Naive thymus-derived CD8-positive, alpha-beta T cell (primary cell): ENCODE measurements around the gene DVL2. TPM values are rescaled to one million over a fixed set of nuclear protein-coding genes. Genes with fewer than 3 reads are reported as not detected.

Experiments
- ATAC-seq, 2 donors: fragments of 150-1000 bp; cut with Tn5 transposase in 1 of 2; sonication (Bioruptor Pico), chemical (Tn5 transposase) in 1 of 2; 1 replicate in 1 of 2; 2 replicates in 1 of 2; pipeline ENCODE4 v1.10.0; 2021; ENCODE audit warnings: mild to moderate bottlenecking in 2 of 2, moderate library complexity in 2 of 2
- POLR2A ChIA-PET: fragments of 350-600 bp; sonication (Branson Sonifier 250); formaldehyde crosslinking; loops from one replicate; lab custom pipeline; 2021; ENCODE audit warnings: antibody characterized with exemption; lab: Charles Lee
- DNase-seq, 10 donors: peaks; one replicate each; pipeline versions ENCODE4 v3.0.0 to v3.0.0-alpha.2; 2020 to 2022
- H3K27ac Mint-ChIP-seq, 10 donors: one replicate each; pipeline ENCODE4 v1.8.0; 2020 to 2022; ENCODE audit warnings: mild to moderate bottlenecking in 10 of 10, mixed read lengths in 10 of 10, moderate library complexity in 4 of 10, inconsistent platforms in 1 of 10
- H3K27me3 Mint-ChIP-seq, 5 donors: one replicate each; pipeline ENCODE4 v1.8.0; 2021 to 2022; ENCODE audit warnings: mixed read lengths in 5 of 5
- H3K36me3 Mint-ChIP-seq, 3 donors: one replicate each; pipeline ENCODE4 v1.8.0; 2020 to 2022; ENCODE audit warnings: mixed read lengths in 3 of 3, mild to moderate bottlenecking in 2 of 3, inconsistent platforms in 1 of 3
- H3K4me1 Mint-ChIP-seq, 4 donors: one replicate each; pipeline ENCODE4 v1.8.0; 2021 to 2022; ENCODE audit warnings: mixed read lengths in 4 of 4
- H3K4me3 Mint-ChIP-seq, 10 donors: one replicate each; pipeline ENCODE4 v1.8.0; 2020 to 2022; ENCODE audit warnings: mild to moderate bottlenecking in 10 of 10, mixed read lengths in 10 of 10, moderate library complexity in 6 of 10, inconsistent platforms in 1 of 10
- H3K9me3 Mint-ChIP-seq, 9 donors: one replicate each; pipeline ENCODE4 v1.8.0; 2020 to 2022; ENCODE audit warnings: mixed read lengths in 9 of 9, mild to moderate bottlenecking in 3 of 9, inconsistent platforms in 1 of 9, moderate library complexity in 1 of 9
- polyA plus RNA-seq, 3 donors: library from polyadenylated mRNA; unstranded; fragments of 300-500 nt; fragmentation: Illumina TruSeq; gene quantifications; one replicate each; pipeline ENCODE4 v1.2.3, GENCODE V29; 2021
- total RNA-seq, 8 experiments: library from RNA in 2 of 8; stranded (reverse) in 2 of 8; gene quantifications; one replicate each; pipeline ENCODE4 v1.2.3 and lab custom pipeline; 2021 to 2026

Gene DVL2
- total and polyA plus RNA-seq, 5 experiments from 2014 or later = 19.3 to 81.5 (median 26.5) TPM

- Mint-ChIP-seq H3K4me3 (peak overlapping the region; percentile 40 to 94 (median 72)), H3K36me3 (no peaks in the 10 kb centered on the region)
- POLR2A ChIA-PET = interaction anchor here (3.3 to 14.0 kb wide), 2 partner anchors 12 to 20 kb away, joined by 20 to 371 read pairs; partner anchors contain the start of genes DVL2, GABARAP and PHF23
Observed at GRCh38 chr17:7216242-7217112, 17.8 kb downstream of the DVL2 start.

GRCh38 chr17:7215652-7216180 lies 18.6 kb downstream of the DVL2 start:
- ATAC-seq = no peak
- H3K27me3 Mint-ChIP-seq = peaks cover 0 to 2% (median 0%) of the 10 kb centered on the region in 5 donors
- no peaks in the 10 kb centered on the region for H3K9me3 Mint-ChIP-seq
- H3K36me3 Mint-ChIP-seq = no peaks in the 10 kb centered on the region
- peak overlapping the region; percentile 26 to 98 (median 88) for H3K4me3 Mint-ChIP-seq
- POLR2A ChIA-PET = interaction anchor here (1.7 to 14.0 kb wide), 3 partner anchors 11 to 180 kb away, joined by 6 to 371 read pairs (median 20); partner anchors contain the start of genes DVL2, GABARAP, PHF23 and SLC16A13
- peak overlapping the region; percentile 87 to 100 (median 99) for H3K27ac Mint-ChIP-seq
- DNase-seq = peak in 2 of 10 donors; percentile 19 to 65
- H3K4me1 Mint-ChIP-seq = peaks cover 46 to 73% (median 71%) of the 10 kb centered on the region in 4 donors

More at GRCh38 chr17:7216242-7217112, 17.8 kb downstream of the DVL2 start:
- Mint-ChIP-seq H3K9me3 (no peaks in the 10 kb centered on the region), H3K4me1 (peaks cover 51 to 81% (median 78%) of the 10 kb centered on the region in 4 donors), H3K27me3 (peaks cover 0 to 2% (median 0%) of the 10 kb centered on the region in 5 donors), H3K27ac (peak overlapping the region; percentile 49 to 100 (median 96))
- ATAC-seq (no peak), DNase-seq (peak in 1 of 10 donors; percentile 53)

GRCh38 chr17:7215136-7215638 lies 19.1 kb downstream of the DVL2 start:
- DNase-seq (peak in 1 of 10 donors; percentile 65), ATAC-seq (no peak)
- Mint-ChIP-seq H3K9me3 (no peaks in the 10 kb centered on the region), H3K27ac (peak overlapping the region; percentile 95 to 100 (median 99)), H3K27me3 (peaks cover 0 to 2% (median 0%) of the 10 kb centered on the region in 5 donors), H3K4me1 (peaks cover 43 to 68% (median 66%) of the 10 kb centered on the region in 4 donors), H3K36me3 (peaks cover 0 to under 1% (median 0%) of the 10 kb centered on the region in 3 donors), H3K4me3 (peak overlapping the region; percentile 85 to 98 (median 93))
- POLR2A ChIA-PET = interaction anchor here (1.0 to 14.0 kb wide), 7 partner anchors 10 to 264 kb away, joined by 3 to 371 read pairs (median 5); partner anchors contain the start of genes CTDNEP1, DVL2, ELP5 and GABARAP

GRCh38 chr17:7214300-7215135 lies 19.8 kb downstream of the DVL2 start:
- DNase-seq (peak; percentile 97 to 99 (median 99)), ATAC-seq (peak; percentile 74 to 78)
- H3K36me3 Mint-ChIP-seq = peaks cover 0 to 2% (median 0%) of the 10 kb centered on the region in 3 donors
- POLR2A ChIA-PET = interaction anchor here (0.7 to 14.0 kb wide), 9 partner anchors 10 to 472 kb away, joined by 3 to 371 read pairs (median 4); partner anchors contain the start of genes CTDNEP1, DVL2, ELP5 and GABARAP
- H3K4me3 Mint-ChIP-seq = peak overlapping the region; percentile 85 to 98 (median 93)
- H3K27ac Mint-ChIP-seq = peak overlapping the region; percentile 95 to 100 (median 99)
- H3K27me3 Mint-ChIP-seq = peaks cover 0 to 2% (median 0%) of the 10 kb centered on the region in 5 donors
- no peaks in the 10 kb centered on the region for H3K9me3 Mint-ChIP-seq
- H3K4me1 Mint-ChIP-seq = peaks cover 43 to 66% (median 63%) of the 10 kb centered on the region in 4 donors

- Mint-ChIP-seq H3K9me3 (no peaks in the 10 kb centered on the region), H3K4me3 (peak overlapping the region; percentile 85 to 98 (median 93)), H3K36me3 (peaks cover 0 to 2% (median 0%) of the 10 kb centered on the region in 3 donors), H3K27me3 (peaks cover 0 to 2% (median 0%) of the 10 kb centered on the region in 5 donors), H3K4me1 (peaks cover 39 to 60% (median 57%) of the 10 kb centered on the region in 4 donors), H3K27ac (peak overlapping the region; percentile 95 to 100 (median 99))
- DNase-seq = peak in 5 of 10 donors; percentile 55 to 86 (median 81)
- ATAC-seq = peak; percentile 3 to 13
- POLR2A ChIA-PET = interaction anchor here (0.7 to 14.0 kb wide), 9 partner anchors 9 to 473 kb away, joined by 3 to 371 read pairs (median 4); partner anchors contain the start of genes CTDNEP1, DVL2, ELP5 and GABARAP
Observed at GRCh38 chr17:7213895-7214299, 20.4 kb downstream of the DVL2 start.

- no peaks in the 10 kb centered on the region for H3K9me3 Mint-ChIP-seq
- H3K27me3 Mint-ChIP-seq = peaks cover 0 to 2% (median 0%) of the 10 kb centered on the region in 5 donors
- H3K27ac Mint-ChIP-seq = peak overlapping the region in 6 of 10 donors; percentile 11 to 91 (median 26)
- POLR2A ChIA-PET = no interaction called here
- no peak for DNase-seq
- H3K4me1 Mint-ChIP-seq = peaks cover 36 to 46% (median 43%) of the 10 kb centered on the region in 4 donors
- peaks cover 0 to 2% (median 0%) of the 10 kb centered on the region in 3 donors for H3K36me3 Mint-ChIP-seq
- no peak for ATAC-seq
- peak overlapping the region in 2 of 10 donors; percentile 6 to 12 for H3K4me3 Mint-ChIP-seq
Observed at GRCh38 chr17:7211491-7212273, 22.6 kb downstream of the DVL2 start.

GRCh38 chr17:7208754-7209460 lies 25.4 kb downstream of the DVL2 start:
- ATAC-seq (no peak), DNase-seq (no peak)
- peaks cover 37 to 50% (median 42%) of the 10 kb centered on the region in 4 donors for H3K4me1 Mint-ChIP-seq
- POLR2A ChIA-PET = interaction anchor here (0.6 to 1.1 kb wide), 2 partner anchors 30 to 31 kb away, joined by 4 to 6 read pairs; partner anchors contain the start of gene PHF23
- no peaks in the 10 kb centered on the region for H3K9me3 Mint-ChIP-seq
- peak overlapping the region in 8 of 10 donors; percentile 2 to 90 (median 61) for H3K27ac Mint-ChIP-seq
- H3K27me3 Mint-ChIP-seq = no peaks in the 10 kb centered on the region
- H3K36me3 Mint-ChIP-seq = peaks cover 0 to 2% (median 0%) of the 10 kb centered on the region in 3 donors
- H3K4me3 Mint-ChIP-seq = no peak overlapping the region

- ATAC-seq = no peak
- Mint-ChIP-seq H3K27ac (peak overlapping the region in 5 of 10 donors; percentile 2 to 90 (median 80)), H3K9me3 (no peaks in the 10 kb centered on the region)
Observed at GRCh38 chr17:7208027-7208571, 26.2 kb downstream of the DVL2 start.

GRCh38 chr17:7207120-7208001 lies 27.0 kb downstream of the DVL2 start:
- peak overlapping the region; percentile 77 to 100 (median 98) for H3K27ac Mint-ChIP-seq
- DNase-seq = no peak
- H3K4me3 Mint-ChIP-seq = peak overlapping the region in 3 of 10 donors; percentile 12 to 30 (median 15)
- ATAC-seq = no peak
- POLR2A ChIA-PET = interaction anchor here (0.7 to 2.0 kb wide), 3 partner anchors 27 to 35 kb away, joined by 3 to 8 read pairs (median 5); partner anchors contain the start of genes DVL2, GABARAP and PHF23
- H3K9me3 Mint-ChIP-seq = no peaks in the 10 kb centered on the region
- no peaks in the 10 kb centered on the region for H3K27me3 Mint-ChIP-seq
- H3K4me1 Mint-ChIP-seq = peaks cover 30 to 46% (median 36%) of the 10 kb centered on the region in 4 donors
- peaks cover 0 to 2% (median 0%) of the 10 kb centered on the region in 3 donors for H3K36me3 Mint-ChIP-seq

More at GRCh38 chr17:7208027-7208571, 26.2 kb downstream of the DVL2 start:
- DNase-seq = no peak
- POLR2A ChIA-PET = no interaction called here
- Mint-ChIP-seq H3K36me3 (peaks cover 0 to 2% (median 0%) of the 10 kb centered on the region in 3 donors), H3K27me3 (no peaks in the 10 kb centered on the region), H3K4me1 (peaks cover 30 to 46% (median 37%) of the 10 kb centered on the region in 4 donors), H3K4me3 (no peak overlapping the region)
